Bronchial epithelial cell (primary cell): ENCODE data around the gene CELSR1. TPM values are rescaled to one million over a fixed set of nuclear protein-coding genes. Genes with fewer than 3 reads are reported as not detected.

Experiments
- DNase-seq: peaks from one replicate; pipeline ENCODE4 v3.0.0-alpha.2; 2010; ENCODE audit warnings: low read depth
- FAIRE-seq: peaks from 2 replicates; lab custom pipeline; 2011; peaks lifted over from hg19 to GRCh38; lab: Jason Lieb, UNC
- H3K27me3 ChIP-seq: 2 replicates; pipeline ENCODE4 v1.5.1; 2011; ENCODE audit warnings: low read length; ENCODE audit not compliant: control insufficient read depth, insufficient read depth
- H3K36me3 ChIP-seq: 2 replicates; pipeline ENCODE4 v1.5.1; 2011; ENCODE audit warnings: low read length; ENCODE audit not compliant: control insufficient read depth, insufficient read depth
- H3K4me3 ChIP-seq: 2 replicates; pipeline ENCODE4 v1.5.1; 2011; ENCODE audit warnings: mild to moderate bottlenecking, low read depth, low read length, control low read depth
- total RNA-seq: library from RNA; depleted of rRNA; stranded (reverse); fragments of >200 nt; gene quantifications from 2 replicates; pipeline ENCODE4 v1.2.1, GENCODE V29; 2014
- TF ChIP-seq, protein P1 (sequence below): IDR thresholded peaks from 2 replicates; pipeline ENCODE4 v1.5.1; 2011; ENCODE audit warnings: mild to moderate bottlenecking, moderate library complexity, low read length, control low read depth, inconsistent platforms; ENCODE audit not compliant: insufficient read depth, severe bottlenecking

Gene CELSR1
- total RNA-seq, 1 donor from 2014 or later, result 39.0 TPM

GRCh38 chr22:46374663-46375474, 162.6 kb downstream of the CELSR1 start:
- TF ChIP-seq, protein P1, sequence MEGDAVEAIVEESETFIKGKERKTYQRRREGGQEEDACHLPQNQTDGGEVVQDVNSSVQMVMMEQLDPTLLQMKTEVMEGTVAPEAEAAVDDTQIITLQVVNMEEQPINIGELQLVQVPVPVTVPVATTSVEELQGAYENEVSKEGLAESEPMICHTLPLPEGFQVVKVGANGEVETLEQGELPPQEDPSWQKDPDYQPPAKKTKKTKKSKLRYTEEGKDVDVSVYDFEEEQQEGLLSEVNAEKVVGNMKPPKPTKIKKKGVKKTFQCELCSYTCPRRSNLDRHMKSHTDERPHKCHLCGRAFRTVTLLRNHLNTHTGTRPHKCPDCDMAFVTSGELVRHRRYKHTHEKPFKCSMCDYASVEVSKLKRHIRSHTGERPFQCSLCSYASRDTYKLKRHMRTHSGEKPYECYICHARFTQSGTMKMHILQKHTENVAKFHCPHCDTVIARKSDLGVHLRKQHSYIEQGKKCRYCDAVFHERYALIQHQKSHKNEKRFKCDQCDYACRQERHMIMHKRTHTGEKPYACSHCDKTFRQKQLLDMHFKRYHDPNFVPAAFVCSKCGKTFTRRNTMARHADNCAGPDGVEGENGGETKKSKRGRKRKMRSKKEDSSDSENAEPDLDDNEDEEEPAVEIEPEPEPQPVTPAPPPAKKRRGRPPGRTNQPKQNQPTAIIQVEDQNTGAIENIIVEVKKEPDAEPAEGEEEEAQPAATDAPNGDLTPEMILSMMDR, result no peak
- DNase-seq (peak; percentile 70), FAIRE-seq (no peak)
- Histone ChIP-seq H3K4me3 (no peak overlapping the region), H3K27me3 (no peaks in the 10 kb centered on the region), H3K36me3 (peaks cover 50% of the 10 kb centered on the region)

DNA sequence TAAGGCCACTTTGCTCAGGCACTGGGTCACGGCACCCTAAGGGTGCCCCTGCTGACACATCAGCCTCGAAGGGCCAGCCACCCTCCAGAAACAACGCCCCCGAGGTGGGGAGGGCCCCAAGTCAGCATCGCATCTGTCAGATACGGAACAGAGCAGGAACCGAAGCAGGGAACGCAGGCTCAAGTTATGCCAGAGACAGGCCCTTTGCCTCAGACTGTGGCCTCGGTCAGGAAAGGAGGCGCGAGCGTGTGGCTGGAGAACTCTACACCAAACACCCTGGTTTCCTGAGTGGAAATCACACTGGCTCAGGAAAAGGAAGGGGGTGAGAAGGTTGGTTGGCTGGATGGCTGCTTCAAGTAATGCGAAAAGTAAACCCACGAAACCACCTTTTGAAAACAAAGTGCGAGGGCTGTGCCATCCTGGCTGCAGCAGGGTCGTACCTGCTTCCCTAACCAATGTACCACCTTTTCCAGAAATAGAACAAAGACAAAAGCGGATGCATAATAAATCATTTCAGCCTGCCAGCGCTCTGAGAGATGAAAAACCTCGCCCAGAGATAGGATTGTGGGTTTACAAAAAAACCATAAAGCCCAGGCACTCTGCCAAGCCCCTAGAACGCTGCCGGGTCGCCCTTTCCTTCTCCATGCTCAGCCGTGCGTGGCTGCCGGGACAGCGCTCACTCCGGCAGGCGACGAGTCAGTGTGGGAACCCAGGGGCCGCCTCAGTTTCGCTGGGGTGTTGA, 163.3 kb downstream of the CELSR1 start:
- no peak overlapping the region for H3K4me3 ChIP-seq
- TF ChIP-seq, protein P1, result no peak
- DNase-seq (no peak), FAIRE-seq (no peak)
- no peaks in the 10 kb centered on the region for H3K27me3 ChIP-seq
- H3K36me3 ChIP-seq, result peaks cover 49% of the 10 kb centered on the region

- TF ChIP-seq, protein P1, result no peak
- H3K4me3 ChIP-seq, result no peak overlapping the region
- H3K27me3 ChIP-seq, result no peaks in the 10 kb centered on the region
- FAIRE-seq (no peak), DNase-seq (no peak)
- peaks cover 46% of the 10 kb centered on the region for H3K36me3 ChIP-seq
Observed at GRCh38 chr22:46373159-46373558, 164.3 kb downstream of the CELSR1 start.

DNA sequence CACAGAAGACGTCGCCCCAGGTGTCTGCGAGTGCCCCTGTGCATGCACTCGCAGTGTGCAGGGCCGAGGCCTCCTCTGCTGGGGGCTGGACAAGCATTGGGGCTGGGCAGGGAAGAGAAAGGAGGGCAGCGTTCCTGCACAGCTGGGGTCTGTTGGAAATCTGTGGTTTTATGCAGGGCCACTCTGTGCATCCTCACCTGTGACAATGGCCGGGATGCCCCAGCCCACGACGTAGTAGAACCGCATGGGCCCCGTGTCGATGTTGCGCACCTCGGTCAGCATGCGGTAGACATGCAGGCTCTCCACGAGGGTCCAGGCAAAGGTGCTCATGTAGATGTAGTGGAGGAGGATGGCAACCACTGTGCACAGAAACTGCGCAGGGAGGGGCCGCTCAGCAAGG, 164.7 kb downstream of the CELSR1 start:
- Histone ChIP-seq H3K27me3 (no peaks in the 10 kb centered on the region), H3K4me3 (no peak overlapping the region), H3K36me3 (peaks cover 47% of the 10 kb centered on the region)
- TF ChIP-seq, protein P1, result no peak
- DNase-seq (no peak), FAIRE-seq (no peak)

DNA sequence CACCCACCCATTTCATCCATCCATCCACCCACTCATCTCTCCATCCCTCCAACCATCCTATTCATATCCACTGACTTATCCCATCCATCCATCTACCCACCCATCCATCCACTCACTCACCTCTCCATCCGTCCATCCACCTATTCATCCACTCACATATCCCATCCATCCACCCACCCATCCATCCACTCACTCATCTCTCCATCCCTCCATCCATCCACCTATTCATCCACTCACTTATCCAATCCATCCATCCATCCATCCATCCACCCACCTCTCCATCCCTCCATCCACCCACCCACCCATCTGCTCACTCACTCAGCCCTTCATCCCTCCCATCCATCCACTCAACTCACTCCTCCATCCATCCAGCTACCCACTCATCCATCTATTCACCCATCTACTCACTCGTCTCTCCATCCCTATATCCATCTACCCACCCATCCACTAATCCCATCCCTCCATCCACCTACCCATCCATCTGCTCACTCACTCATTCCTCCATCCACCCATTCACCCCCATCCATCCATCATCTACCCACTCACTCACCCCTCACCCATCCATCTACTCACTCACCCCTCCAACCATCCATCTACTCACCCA, 165.7 kb downstream of the CELSR1 start:
- peak; percentile 88 for FAIRE-seq
- H3K36me3 ChIP-seq, result peaks cover 46% of the 10 kb centered on the region
- no peak for DNase-seq
- no peaks in the 10 kb centered on the region for H3K27me3 ChIP-seq
- TF ChIP-seq, protein P1, result no peak
- no peak overlapping the region for H3K4me3 ChIP-seq
